ENCODE data around the gene CTDP1.

CTDP1 gene

DNA sequence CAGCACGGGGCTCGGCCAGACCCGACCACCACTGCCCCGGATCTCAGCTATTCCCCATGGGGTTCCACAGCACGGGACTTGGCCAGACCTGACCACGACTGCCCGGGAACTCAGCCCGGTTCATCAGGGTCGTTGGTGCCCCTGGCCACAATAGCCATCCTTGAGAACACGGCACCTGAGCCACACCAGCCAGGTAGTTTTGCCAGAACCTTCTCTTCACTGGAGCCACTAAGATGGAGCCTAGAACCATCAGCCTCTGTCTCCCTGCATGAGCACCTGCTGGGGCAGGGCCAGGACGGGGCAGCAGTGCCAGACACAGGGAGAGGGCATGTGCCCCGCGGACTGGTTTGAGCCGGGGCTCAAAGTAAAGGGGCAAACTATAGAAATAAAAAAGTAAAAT, 106.7 kb downstream of the CTDP1 start:
- DNase-seq = no peak

DNA sequence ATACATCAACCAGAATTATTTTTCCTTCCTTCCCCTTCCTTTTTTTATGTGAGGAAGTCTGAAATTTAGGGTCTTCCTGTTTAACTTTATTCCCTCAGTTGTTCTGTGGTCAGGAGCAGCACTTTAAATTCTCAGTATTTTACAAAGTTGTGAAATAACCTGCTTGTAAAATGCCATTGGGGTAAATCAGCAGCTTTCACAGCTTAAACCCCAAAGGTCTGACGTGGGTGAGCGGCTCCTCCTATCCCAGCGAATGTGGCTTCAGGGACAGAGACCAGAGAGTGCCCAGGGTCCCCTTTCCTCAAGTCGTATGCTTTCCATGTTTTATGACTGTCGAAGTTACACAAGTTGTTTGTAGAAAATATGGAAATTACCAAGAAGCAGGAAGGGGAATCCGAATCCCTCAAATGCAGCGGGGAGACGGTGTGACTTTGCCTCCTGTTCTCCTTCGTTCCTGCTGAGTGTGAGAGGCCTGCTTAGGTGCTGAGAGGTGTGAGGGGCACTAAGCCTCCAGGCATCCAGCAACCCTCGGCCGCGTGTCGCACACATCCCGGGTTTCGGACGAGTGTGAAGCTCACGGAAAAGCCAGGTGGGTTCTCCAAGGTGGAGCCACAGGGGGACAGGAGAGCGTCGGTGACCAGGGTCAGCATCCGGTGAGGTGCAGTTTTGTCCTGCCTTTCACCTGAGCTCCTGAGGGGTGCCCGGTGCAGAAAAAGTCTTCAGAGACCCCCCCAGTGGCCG, 107.4 kb downstream of the CTDP1 start:
- no peak for DNase-seq

DNA sequence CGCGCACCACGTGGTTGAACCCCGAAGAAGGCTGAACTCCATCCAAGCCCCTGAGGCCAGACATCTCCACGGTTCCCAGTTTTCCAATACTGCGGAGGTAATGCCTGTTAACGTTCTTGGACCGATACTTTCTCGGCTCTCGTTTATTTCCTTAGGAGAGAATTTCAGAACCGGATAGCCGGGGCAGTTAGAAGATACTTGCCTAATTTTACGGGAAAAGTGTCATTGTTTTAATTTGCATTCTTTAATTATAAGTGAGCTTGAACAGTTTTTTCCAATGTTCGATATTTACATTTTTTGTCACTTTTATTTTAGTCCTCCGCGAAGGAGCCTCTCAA, 107.9 kb downstream of the CTDP1 start:
- no peak for DNase-seq

DNA sequence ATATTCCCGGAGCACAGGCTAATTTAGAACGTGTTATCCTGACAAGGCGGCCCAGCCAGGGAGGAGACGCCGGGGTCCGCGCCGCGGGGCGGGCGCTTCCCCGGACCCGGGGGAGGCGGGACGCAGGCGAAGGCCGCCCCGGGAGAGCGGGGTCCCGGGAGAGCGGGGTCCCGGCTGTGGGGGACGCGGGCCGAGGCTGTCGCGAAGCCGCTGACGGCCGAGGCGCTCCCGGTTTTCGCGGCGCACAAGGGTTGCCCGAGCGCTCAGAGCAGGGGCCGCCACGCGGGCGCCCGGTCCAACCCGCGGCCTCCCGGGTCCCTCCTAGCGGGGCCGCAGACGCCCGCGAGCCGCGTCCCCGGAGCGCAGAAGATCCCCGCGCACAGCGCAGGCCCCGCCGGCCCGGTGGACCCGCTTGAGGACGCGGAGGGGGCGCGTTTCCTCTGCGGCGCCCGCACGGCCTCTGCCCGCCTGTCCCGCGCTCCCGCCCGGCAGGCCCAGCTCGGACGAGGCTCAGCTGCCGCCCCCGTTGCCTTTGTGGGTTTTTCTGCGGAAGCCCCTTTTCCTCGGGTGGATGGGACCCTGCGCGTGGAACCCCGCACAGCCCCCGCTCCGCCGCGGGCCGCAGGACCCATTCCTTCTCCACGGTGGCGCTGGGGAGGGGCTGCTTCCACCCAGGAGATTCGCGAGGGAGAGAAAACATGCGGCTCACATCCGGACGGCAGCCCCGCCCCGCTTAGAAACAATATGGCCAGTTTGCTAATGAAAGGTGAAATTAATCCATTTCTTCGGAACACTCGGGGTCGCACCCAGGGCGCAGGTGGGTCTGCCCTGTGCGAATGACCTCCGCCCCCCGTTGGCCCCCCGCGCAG, 108.5 kb downstream of the CTDP1 start:
- DNase-seq = no peak

DNA sequence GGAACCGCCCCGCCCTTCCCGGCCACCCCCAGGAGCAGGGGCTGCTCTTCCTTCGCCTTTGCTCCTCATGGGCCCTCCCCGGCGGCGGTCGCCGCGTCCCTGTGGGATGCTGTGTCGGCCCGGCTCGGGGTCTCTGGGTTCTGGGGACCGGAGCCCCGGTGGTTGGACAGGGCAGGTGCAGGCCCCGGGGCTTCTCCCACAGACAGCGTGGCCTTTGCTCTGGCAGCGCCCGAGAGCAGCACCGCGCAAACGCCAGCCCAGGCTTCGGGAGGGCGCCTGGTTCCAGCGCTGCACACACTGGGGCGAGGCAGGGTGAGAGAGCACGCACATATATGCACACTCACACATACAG, 109.1 kb downstream of the CTDP1 start:
- DNase-seq = no peak

DNA sequence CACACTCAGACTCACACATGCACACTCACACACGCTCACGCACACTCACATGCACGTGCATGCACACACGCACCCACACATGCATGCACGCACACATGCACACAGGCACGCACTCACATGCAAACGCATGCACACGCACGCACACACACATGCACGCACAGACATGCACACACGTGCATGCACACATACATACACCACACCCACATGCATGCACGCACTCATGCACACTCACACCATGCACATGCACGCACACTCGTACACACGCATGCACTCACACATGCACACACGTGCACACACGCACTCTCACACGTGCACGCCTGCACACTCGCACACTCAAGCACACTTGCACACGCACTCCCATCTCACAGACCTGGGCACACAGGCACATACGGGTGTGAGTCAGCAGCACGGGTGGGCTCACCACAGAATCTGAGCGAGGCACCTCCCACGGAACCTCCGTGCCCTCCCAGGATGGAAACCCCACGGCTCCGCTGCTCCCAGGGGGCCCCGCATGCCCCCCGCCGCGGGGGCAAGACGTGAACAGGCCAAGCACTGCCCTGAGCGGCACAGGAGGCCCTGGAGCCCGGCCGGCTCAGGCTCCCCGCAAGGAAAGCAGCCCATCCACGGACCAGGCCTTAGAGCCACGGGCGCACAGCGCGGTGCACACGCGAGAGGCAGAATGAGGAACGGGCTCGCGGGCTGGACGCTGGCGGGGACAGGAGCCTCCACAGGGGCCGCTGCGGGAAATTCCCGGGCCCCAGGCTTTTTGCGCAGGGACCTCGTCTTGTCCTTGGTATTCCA, 109.7 kb downstream of the CTDP1 start:
- DNase-seq = no peak

DNA sequence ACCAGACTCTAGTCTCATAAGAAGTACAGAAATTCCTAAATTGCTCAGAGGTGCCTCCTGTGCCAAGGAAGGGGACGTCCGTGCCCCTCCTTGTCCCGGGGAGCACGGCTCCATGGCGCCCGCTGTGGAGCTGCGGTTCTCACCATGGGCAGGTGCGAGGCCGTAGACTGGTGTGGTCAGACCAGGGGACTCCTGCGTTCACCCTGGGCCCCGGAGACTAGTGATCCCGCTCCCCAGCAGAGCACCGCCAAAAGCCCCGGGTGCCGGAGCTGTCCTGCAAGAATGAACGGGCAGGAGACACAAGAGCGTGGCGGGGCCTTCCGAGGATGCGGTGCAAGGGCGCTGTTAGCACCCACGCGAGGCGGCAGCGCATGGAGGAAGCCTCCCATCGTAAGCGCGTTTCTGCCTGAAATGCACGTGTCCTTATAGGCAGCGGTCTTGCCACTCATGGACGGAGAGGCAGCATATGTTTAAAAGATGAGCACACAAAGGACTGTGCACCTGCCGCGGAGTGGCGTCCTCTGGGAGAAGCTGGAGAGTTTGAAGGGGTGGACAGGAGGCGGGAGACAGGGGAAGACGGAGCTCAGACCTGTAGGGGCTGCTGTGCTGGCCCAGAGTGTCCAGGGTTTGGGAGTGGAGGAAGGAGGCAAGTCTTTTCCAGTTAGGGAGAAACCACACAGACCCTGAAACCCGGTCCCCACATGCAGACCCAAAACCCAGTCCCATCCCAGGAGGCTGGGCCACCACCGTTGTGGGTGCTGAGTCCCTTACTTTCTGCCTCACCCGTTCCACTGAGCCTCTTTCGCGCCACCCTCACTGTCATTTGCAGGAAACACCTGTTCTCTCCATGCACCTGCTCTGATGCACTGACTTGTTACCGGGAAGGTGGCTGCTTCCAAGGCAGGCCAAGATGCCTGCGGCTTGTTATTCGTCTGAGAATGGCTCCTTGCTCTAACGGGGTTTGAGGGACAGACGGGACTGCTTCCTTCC, 110.6 kb downstream of the CTDP1 start:
- no peak for DNase-seq

DNA sequence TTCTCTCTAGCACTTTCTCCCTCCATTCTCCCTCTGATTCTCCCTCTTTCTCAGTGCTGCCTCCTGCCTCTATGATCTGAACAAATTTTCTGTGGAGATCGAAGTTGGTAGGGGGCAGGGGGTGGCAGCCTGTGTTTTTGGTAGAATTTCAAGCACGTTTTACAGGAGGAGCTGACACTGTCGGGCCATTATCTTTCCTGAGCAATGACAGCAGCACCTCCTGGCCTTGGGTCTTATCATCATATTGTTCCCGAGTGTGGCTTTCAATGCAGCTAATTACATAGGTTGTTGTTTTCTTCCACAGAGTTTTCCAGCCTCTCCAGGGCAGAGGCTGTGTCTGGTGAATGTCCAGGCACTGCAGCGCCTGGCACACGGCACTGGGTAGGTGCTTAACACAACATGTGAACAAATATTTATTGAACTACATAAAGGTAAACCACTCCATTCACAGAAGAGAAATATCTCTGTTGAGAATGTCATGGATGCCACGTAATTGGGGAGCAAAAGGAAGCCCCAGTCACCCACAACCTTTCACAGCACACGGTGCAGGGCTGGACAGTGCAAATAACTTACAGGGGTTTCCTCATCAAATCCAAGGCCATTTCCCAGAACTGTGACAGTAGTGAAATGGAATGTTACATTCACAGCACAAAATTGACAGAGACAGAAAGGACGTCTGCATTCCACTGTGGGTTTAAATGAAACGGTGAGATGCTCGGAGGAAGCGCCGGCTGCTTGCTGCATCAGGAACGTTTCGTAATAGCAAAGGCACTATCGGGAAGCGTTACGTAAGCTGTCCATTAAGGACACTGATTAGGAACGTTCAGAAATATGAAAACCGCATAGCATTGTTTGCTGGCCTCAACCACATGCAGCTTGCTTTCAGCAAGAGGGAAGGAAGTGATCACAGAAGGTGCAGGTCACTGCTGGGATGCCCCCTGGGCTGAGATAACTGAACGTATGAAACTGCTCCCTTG, 111.7 kb downstream of the CTDP1 start:
- peak; percentile 4 to 44 for DNase-seq

DNA sequence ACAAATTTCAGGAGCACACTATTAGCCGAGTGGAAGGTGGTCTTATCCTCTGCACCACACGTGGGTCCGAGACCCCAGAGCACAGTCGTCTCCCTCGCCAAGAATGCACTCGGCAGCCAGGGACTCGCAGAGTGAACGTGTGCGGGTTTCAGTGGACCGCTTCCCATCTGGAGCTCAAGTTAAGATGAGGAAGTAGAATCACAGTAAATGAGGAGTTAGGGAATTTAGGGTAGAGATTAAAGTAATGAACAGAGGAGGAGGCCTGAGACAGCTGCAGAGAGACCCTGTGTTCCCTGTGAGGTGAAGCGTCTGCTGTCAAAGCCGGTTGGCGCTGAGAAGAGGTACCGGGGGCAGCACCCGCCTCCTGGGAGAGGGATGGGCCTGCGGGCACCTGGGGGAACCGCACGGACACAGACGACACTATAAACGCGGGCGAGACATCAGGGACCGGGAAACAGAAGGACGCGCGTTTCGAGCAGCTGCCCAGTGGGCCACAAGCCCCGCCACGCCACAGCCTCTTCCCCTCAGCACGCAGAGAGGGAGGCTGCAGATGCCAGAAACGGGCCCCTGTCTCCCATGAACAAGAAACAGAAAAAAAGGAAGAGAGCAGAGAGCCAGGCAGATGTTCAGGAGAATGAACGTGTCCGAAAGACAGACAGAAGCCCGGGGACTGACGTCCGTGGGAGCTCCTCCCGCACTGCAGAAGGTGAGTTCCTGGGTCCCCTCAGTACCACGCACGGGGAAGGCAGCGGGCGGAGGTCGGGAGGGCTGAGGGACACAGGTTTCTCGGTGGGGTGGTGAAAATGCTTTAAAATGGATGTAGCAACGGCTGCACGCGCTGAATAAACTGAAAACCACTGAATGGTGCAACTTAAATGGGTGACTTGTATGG, 112.7 kb downstream of the CTDP1 start:
- DNase-seq = no peak

DNA sequence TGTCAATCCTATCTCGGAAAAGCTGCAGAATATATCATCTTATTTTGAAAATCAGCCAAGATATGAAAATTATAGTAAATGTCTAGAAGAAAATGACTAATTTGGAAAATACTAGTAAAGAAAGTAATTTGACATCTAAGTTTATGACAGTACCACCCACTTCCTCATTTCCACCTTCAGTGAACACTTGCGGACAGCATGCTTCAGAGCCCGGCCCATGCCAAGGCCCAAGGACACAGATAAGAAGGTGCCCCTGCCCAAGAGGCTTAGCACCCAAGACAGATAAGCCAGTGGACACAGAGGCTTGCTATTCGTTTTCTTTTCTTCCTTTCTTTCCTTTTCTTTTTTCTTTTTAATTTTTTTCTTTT, 113.4 kb downstream of the CTDP1 start:
- DNase-seq = peak in 1 of 2 donors; percentile 32

DNA sequence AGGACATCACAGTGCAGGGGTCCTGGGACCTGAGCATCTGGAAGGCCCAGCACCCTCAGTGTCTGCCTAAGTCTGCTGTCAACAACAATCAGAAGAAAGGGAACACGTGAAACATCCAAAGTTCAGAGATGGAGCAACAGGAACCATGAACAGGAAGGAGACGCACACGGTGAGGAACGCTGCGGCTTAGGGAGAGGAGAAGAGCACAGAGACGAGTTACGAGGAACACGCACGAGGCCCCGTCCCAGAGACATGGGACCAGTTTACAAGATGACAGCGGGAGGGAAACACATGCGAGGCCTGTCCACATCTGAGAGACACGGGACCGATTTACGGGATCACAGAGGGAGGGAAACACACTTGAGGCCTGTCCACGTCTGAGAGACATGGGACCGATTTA, 115.2 kb downstream of the CTDP1 start:
- DNase-seq = no peak

DNA sequence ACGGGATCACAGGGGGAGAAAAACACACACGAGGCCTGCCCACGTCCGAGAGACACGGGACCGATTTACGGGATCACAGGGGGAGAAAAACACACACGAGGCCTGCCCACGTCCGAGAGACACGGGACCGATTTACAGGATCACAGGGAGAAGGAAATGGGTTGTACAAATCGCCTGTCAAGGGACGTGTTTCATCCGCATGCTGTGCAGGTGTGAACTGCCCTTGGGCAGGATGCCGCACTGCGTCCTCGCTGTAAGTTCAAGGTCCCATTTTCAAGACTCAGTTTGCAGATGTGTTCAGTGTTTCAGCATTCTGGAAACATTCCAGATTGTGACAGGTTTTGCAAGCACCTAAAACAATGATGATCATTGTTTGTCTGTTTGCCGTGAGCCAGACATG, 115.8 kb downstream of the CTDP1 start:
- DNase-seq = no peak

DNA sequence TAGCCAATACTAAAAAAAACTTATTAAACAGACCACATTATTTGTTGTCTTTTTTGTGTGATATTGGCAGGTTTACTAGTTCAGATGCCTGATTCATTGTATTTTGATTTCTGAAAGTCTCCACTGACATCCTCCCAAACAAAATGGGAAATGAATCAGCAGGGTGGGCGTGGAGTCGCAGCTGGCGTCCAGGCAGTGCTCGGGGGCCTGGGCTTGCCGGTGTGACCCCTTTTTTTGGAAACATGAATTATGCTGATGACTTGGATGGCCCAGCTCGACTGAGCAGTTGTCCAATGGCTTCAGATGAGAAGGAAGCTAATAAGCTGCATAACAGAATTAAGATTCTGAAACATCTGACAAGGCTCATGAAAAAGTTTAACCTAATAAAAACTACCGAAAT, 116.4 kb downstream of the CTDP1 start:
- DNase-seq = no peak

DNA sequence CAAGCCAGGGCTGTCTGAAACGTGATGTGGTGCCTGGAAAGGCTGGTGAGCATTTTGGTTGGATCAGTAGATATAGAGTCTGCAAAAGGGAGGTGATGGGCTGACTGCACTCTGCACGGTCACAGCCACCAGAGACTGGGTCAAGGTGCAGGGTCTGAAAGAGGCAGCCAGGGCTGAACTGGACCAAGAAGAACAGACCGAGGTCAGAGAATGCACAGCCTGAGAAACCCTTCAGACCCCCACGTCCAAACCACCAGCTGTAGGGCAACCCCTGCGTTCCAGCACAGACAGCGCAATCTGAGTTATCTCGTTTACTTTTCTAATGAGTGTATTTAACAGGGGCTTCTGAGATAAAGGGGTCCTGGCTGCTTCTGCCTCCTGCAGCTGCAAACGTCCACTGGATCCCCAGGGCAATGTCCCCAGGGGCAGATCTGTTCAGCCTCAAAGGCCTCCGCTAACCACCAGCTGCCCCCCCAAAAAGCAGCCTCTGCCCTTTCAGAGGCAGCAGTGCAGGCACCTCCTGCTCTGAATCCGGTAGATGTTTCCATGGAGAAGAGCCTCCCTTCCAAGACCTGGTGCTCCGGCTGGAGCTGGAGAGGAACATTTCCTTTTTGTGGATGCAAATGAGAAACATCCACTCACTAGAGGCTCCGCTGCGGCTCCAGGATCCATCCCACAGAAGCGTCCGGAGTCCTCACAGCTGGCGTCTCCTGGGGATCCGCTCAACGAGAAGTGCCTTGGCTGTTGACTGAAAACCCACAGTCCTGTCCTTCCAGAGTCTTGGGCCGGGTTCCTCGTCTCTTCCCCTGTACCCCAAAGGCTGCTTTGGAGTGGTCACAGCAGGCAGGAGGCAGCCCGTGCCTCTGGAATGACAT, 117.2 kb downstream of the CTDP1 start:
- no peak for DNase-seq

DNA sequence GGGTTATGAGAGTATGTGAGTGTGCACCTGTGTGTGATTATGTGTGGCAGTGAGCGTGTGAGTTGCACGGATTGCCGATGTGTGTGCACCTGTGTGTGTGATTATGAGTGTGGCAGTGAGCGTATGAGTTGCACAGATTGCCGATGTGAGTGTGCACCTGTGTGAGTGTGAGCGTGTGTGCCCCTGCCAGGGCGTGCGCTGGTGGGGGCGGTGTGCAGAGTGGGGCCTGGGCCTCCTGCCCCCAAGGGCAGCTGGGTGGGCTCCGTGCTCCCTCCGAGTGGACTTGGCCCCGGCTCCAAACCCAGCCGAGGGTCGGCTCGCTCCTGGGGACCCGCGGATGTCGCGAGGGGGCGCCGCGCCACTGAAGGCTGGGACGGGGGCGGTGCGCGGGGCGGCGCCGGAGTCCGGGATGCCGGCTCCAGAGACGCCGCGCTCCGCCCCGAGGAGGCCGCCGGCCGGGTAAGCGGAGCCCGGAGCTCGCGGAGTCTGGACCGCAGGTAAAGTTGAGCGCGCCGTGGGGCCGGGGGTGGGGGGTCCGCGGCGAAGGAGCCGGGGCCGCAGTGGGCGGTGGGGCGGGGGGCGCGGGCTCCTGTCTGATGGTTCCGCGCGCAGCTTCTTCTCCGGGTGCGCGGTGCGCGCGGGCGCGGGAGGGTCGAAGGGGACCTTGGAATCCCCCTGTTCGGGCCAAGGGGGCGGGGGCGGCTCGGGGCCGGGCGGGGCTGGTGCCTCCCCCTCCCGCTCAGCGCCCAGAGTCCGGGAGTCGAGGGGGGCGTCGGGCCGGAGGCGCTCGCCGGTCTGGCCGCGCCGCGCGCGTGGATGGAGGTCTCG, 118.1 kb downstream of the CTDP1 start, which contains the start of gene KCNG2:
Gene KCNG2, plus strand, starts transcription at position 421 of the 828 bp plus-strand sequence. CDS start 65,730 bp downstream, outside the sequence.
- DNase-seq = no peak

DNA sequence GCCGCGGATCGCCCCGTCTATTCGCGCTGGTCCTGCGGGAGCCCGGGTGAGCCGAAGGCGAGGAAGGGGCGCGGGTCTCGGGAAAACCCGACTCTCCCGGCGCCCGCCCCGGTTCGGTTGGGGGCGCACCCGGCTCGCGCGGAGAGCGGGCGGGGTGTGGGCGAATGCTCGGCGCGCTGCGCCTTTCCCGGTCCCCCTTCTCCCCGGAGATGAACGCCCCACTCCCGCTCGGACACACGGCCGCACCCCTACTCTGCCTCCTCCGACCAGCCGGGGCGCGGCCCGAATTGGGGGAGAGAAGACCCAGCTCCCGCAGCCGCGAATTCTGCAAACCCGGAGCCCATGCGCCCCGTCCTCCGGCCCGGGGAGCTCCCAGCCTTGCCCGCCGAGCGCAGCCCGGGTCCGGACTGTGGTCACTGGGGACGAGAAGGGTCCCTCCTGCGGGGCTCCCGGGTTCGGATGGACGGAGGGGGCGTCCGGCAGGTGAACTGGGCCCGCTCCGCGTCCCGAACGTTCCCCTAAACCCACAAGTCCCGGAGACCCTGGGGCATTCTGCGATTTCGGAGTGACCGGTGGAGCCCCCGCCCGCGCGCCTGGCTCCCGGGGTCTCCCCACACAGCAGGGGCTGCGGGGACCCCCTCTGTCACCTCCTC, 118.9 kb downstream of the CTDP1 start:
- no peak for DNase-seq

DNA sequence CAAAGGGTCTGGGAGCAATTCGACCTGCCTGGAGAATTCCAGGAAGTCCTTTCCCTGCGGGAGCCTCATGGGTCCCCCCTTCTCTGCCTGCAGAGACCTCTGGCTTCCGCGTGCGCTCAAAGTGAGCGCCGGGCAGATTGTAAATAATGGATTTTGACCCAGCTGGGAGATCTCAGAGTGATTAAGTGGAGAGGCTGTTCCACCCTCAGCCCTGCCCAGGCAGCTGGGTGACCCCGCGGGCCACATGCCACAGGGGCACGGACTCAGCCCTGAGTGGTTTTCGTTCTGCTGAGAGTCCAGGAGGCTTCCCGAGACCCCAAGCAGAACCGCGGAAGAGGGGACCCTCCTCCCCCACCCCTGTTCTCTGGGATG, 119.4 kb downstream of the CTDP1 start:
- no peak for DNase-seq

Data from CD4-positive, alpha-beta T cell treated with Interleukin-1 beta for 1 hour (primary cell).